ENCODE results near the gene ETV6.

DNA sequence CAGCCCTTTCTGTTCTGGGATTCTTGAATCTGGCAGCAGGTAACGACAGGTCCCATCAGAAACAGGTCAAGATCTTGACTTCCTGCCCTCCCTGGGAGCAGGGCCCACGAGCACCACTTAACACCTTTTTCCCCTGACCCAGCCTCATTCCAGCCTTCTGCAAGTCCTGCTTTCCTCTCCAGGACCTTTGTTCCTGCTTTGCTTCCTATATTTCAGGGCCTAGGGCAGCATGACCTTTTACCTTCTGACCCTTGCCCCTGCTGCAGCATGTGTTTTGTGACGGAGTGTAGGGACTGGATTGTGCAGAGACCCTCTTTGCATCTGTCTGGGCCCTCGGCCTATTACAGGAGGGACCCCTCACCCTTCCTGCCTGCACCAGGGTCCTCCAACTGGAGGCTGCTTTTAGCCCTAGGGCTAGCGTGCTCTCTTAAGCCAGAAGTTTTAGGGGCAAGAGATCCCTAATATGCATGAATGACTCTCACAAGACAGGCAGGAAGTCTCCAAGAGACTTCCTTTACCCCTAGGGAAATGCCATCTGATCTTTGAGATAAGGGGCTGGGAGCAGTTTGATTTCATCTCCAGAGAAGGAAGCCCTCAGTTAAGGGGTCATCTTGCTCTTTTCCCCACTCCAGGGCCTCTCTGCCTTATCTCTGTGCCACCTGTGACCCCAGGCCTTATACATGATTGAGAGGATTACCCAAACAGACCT, 211.8 kb downstream of the ETV6 start:
- TF ChIP-seq, protein P1, sequence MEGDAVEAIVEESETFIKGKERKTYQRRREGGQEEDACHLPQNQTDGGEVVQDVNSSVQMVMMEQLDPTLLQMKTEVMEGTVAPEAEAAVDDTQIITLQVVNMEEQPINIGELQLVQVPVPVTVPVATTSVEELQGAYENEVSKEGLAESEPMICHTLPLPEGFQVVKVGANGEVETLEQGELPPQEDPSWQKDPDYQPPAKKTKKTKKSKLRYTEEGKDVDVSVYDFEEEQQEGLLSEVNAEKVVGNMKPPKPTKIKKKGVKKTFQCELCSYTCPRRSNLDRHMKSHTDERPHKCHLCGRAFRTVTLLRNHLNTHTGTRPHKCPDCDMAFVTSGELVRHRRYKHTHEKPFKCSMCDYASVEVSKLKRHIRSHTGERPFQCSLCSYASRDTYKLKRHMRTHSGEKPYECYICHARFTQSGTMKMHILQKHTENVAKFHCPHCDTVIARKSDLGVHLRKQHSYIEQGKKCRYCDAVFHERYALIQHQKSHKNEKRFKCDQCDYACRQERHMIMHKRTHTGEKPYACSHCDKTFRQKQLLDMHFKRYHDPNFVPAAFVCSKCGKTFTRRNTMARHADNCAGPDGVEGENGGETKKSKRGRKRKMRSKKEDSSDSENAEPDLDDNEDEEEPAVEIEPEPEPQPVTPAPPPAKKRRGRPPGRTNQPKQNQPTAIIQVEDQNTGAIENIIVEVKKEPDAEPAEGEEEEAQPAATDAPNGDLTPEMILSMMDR (IDR thresholded peaks at IDR 0.05), result no peak
- no peak for TF ChIP-seq POLR2A (IDR thresholded peaks at IDR 0.05)

All from testis (tissue), 2 donors.